Endothelial cell of umbilical vein (primary cell): ENCODE measurements around the gene RARA. TPM values are rescaled to one million over a fixed set of nuclear protein-coding genes. Genes with fewer than 3 reads are reported as not detected.

Source experiments
- BruUV-seq: library from RNA; stranded (reverse); fragments of 400-500 nt; replicated peaks from 2 replicates; lab custom pipeline; 2021; lab: Mats Ljungman, UMichigan
- CTCF ChIA-PET: fragments of 300-600, 350-600 bp; sonication (Branson Sonifier 250); formaldehyde crosslinking; loops from one replicate; lab custom pipeline; 2021; ENCODE audit warnings: antibody characterized with exemption, inconsistent platforms; lab: Charles Lee
- POLR2A ChIA-PET: fragments of 300-600, 350-600 bp; sonication (Branson Sonifier 250); formaldehyde crosslinking; loops from one replicate; lab custom pipeline; 2021; ENCODE audit warnings: antibody characterized with exemption, inconsistent platforms; lab: Charles Lee
- DNase-seq: peaks from one replicate; pipeline ENCODE4 v3.0.0-alpha.2; 2011; ENCODE audit warnings: low read depth, low spot score
- FAIRE-seq: peaks from 2 replicates; lab custom pipeline; 2011; peaks lifted over from hg19 to GRCh38; lab: Jason Lieb, UNC
- H2AFZ ChIP-seq: 2 replicates; pipeline ENCODE4 v1.6.0; 2012; ENCODE audit warnings: low read depth, low read length, control low read depth, inconsistent platforms
- H3K27ac ChIP-seq: 2 replicates; pipeline ENCODE4 v1.5.1; 2011; ENCODE audit warnings: low read depth, mild to moderate bottlenecking, control low read depth, low read length, moderate library complexity; ENCODE audit not compliant: insufficient read depth
- H3K27me3 ChIP-seq, 2 experiments: 2 replicates each; pipeline versions ENCODE4 v1.6.0 to v1.6.1; 2011; ENCODE audit warnings: low read length in 2 of 2, mixed read lengths in 1 of 2; ENCODE audit not compliant: control insufficient read depth in 2 of 2, insufficient read depth in 2 of 2
- H3K36me3 ChIP-seq, 2 experiments: 2 replicates in 1 of 2; 3 replicates in 1 of 2; pipeline ENCODE4 v1.5.1; 2011; ENCODE audit warnings: low read length in 2 of 2, mild to moderate bottlenecking in 1 of 2, moderate library complexity in 1 of 2; ENCODE audit not compliant: control insufficient read depth in 2 of 2, insufficient read depth in 2 of 2; ENCODE audit errors: extremely low read depth in 1 of 2
- H3K4me1 ChIP-seq: 3 replicates; pipeline ENCODE4 v1.5.1; 2011; ENCODE audit warnings: mild to moderate bottlenecking, low read length; ENCODE audit not compliant: control insufficient read depth, insufficient read depth; ENCODE audit errors: extremely low read depth
- H3K4me2 ChIP-seq: 2 replicates; pipeline ENCODE4 v1.6.1; 2011; ENCODE audit warnings: low read length, control low read depth, mixed read lengths; ENCODE audit not compliant: insufficient read depth
- H3K4me3 ChIP-seq, 3 experiments: fragments of 200-600 bp in 1 of 3; sonication (generic), shearing (Covaris generic) in 1 of 3; replicated peaks in 1 of 3; 2 replicates each; pipeline ENCODE4 v1.5.1; 2011 to 2016; ENCODE audit warnings: control low read depth in 3 of 3, low read length in 3 of 3, mild to moderate bottlenecking in 2 of 3, inconsistent platforms in 1 of 3, low read depth in 1 of 3, moderate library complexity in 1 of 3; ENCODE audit not compliant: insufficient read depth in 1 of 3
- H3K79me2 ChIP-seq: 2 replicates; pipeline ENCODE4 v1.6.0; 2012; ENCODE audit warnings: low read length, inconsistent platforms; ENCODE audit not compliant: control insufficient read depth, insufficient read depth
- H3K9ac ChIP-seq: replicated peaks from 2 replicates; pipeline ENCODE3; 2011; ENCODE audit warnings: low read length, control low read depth; ENCODE audit not compliant: insufficient read depth; ENCODE audit errors: extremely low read depth
- H3K9me1 ChIP-seq: replicated peaks from 3 replicates; pipeline ENCODE4 v1.6.0; 2011; ENCODE audit warnings: mild to moderate bottlenecking, low read length; ENCODE audit not compliant: control insufficient read depth, insufficient read depth; ENCODE audit errors: extremely low read depth
- H3K9me3 ChIP-seq: replicated peaks from 2 replicates; pipeline ENCODE4 v1.5.1; 2012; ENCODE audit warnings: low read length, inconsistent platforms; ENCODE audit not compliant: control insufficient read depth, insufficient read depth
- H4K20me1 ChIP-seq: replicated peaks from 2 replicates; pipeline ENCODE3; 2011; ENCODE audit warnings: mild to moderate bottlenecking, low read length; ENCODE audit not compliant: control insufficient read depth, insufficient read depth; ENCODE audit errors: extremely low read depth
- MYC ChIP-seq: IDR thresholded peaks from one replicate; pipeline ENCODE4 v1.6.1; 2011; ENCODE audit warnings: mild to moderate bottlenecking, low read depth, low read length
- POLR2AphosphoS5 ChIP-seq: IDR thresholded peaks from 2 replicates; pipeline ENCODE4 v1.6.1; 2012; ENCODE audit warnings: low read depth, mild to moderate bottlenecking, control low read depth, low read length, moderate library complexity; ENCODE audit not compliant: insufficient read depth
- dilution Hi-C: fragments of 300-500 bp; cut with MboI; formaldehyde crosslinking; loops from one replicate; pipeline ENCODE4 v1.15.0; 2019; ENCODE audit warnings: low sequenced_read_pairs; ENCODE audit not compliant: extremely low pct_ligation_motif_present
- intact Hi-C: fragments of 100-400 bp; cut with micrococcal nuclease; formaldehyde crosslinking; loops from one replicate; pipeline ENCODE4 v1.10.0; 2022
- polyA plus RNA-seq, 4 experiments: library from polyadenylated mRNA; depleted of rRNA in 3 of 4; stranded (reverse) in 3 of 4; unstranded in 1 of 4; fragments of >200 nt; gene quantifications; 2 replicates each; pipeline versions ENCODE4 v1.2.1 to v1.2.3, GENCODE V29; 2011 to 2012; ENCODE audit warnings: missing spikeins in 1 of 4
- total RNA-seq: library from RNA; stranded (reverse); gene quantifications from 2 replicates; pipeline ENCODE4 v1.2.3, GENCODE V29; 2021
- TF ChIP-seq, protein P1 (sequence below), 2 donors: IDR thresholded peaks; 1 replicate in 1 of 2; 2 replicates in 1 of 2; pipeline ENCODE4 v1.5.1; 2011; ENCODE audit warnings: low read length in 2 of 2, mild to moderate bottlenecking in 2 of 2, moderate library complexity in 2 of 2, control low read depth in 1 of 2, inconsistent platforms in 1 of 2, low read depth in 1 of 2; ENCODE audit not compliant: insufficient read depth in 1 of 2; ENCODE audit errors: extremely low read depth in 1 of 2
- TF ChIP-seq, protein P2 (sequence below): IDR thresholded peaks from 2 replicates; pipeline ENCODE4 v1.6.1; 2011; ENCODE audit not compliant: insufficient read depth, insufficient read length

The RARA gene
- total and polyA plus RNA-seq, 2 donors (not counting 3 experiments of a cell fraction or from before 2014, with no cell fraction given): 11.9 to 37.8 TPM

DNA sequence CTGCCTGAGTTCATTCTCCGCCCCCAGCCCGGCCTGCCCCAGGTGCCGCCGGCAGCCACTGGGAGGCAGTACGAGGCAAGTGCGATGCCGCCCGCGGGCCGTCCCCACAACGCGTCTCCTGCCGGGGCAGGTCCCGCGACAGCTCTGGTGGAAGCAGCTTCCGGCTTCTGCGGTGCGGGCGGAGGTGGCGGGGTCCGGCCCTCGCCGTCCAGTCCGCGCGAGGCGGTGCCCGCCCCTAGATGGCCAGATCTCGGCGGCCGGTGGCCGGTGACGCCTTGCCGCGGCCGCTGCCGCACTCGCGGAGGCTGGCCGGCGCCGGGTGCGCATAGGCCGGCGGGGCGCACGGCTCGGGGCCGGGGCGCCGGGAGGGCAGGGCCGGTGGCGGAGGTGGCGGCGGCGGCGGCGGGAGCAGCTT lies 53.7 kb downstream of the RARA start:
- Histone ChIP-seq H4K20me1 (no peaks in the 10 kb centered on the region), H3K9me1 (no peaks in the 10 kb centered on the region), H2AFZ (peak overlapping the region; percentile 82), H3K4me1 (peaks cover 7% of the 10 kb centered on the region), H3K27me3 (no peaks in the 10 kb centered on the region), H3K4me3 (peak overlapping the region in 1 of 3 experiments; percentile 41), H3K9ac (peak overlapping the region; percentile 1), H3K4me2 (peak overlapping the region; percentile 27), H3K36me3 (no peaks in the 10 kb centered on the region), H3K79me2 (no peaks in the 10 kb centered on the region), H3K9me3 (no peaks in the 10 kb centered on the region), H3K27ac (no peak overlapping the region)
- dilution Hi-C loops: no loop called here
- intact Hi-C loops: loop anchor here (1.0 kb wide), 3 partner anchors 114 to 198 kb away; no protein-coding TSS in a partner anchor
- BruUV-seq: no TSS peak
- DNase-seq: peak; percentile 71
- no peak for TF ChIP-seq MYC
- TF ChIP-seq, protein P1, sequence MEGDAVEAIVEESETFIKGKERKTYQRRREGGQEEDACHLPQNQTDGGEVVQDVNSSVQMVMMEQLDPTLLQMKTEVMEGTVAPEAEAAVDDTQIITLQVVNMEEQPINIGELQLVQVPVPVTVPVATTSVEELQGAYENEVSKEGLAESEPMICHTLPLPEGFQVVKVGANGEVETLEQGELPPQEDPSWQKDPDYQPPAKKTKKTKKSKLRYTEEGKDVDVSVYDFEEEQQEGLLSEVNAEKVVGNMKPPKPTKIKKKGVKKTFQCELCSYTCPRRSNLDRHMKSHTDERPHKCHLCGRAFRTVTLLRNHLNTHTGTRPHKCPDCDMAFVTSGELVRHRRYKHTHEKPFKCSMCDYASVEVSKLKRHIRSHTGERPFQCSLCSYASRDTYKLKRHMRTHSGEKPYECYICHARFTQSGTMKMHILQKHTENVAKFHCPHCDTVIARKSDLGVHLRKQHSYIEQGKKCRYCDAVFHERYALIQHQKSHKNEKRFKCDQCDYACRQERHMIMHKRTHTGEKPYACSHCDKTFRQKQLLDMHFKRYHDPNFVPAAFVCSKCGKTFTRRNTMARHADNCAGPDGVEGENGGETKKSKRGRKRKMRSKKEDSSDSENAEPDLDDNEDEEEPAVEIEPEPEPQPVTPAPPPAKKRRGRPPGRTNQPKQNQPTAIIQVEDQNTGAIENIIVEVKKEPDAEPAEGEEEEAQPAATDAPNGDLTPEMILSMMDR (IDR thresholded peaks at IDR 0.05; ENCODE audit: extremely low read depth in 1 of 2, insufficient read depth in 1 of 2, low read depth in 1 of 2, low read length in 2 of 2): peak; percentile 85 to 88
- TF ChIP-seq POLR2AphosphoS5: peak; percentile 24
- TF ChIP-seq, protein P2, sequence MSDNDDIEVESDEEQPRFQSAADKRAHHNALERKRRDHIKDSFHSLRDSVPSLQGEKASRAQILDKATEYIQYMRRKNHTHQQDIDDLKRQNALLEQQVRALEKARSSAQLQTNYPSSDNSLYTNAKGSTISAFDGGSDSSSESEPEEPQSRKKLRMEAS: peak; percentile 64
- ChIA-PET POLR2A (no interaction called here), CTCF (interaction anchor here (0.9 to 18.3 kb wide), 14 partner anchors 8 to 1304 kb away, joined by 3 to 530 read pairs (median 5); partner anchors contain the start of genes IGFBP4, RARA and TOP2A)
- FAIRE-seq: peak; percentile 73
